HG03378 (cell line): ENCODE measurements around the gene OIT3.
"Not testable (repeated sequence)": the region's sequence is repeated elsewhere in the genome, so short reads cannot be mapped to it uniquely, and the experiment has no call there.

Experiments
- ATAC-seq: cut with Tn5 transposase; IDR thresholded peaks from one replicate; pipeline ENCODE4 v1.9.1; 2021; ENCODE audit warnings: mild to moderate bottlenecking, moderate library complexity; ENCODE audit not compliant: unreplicated experiment

Gene OIT3

GRCh38 chr10:72899545-72899944, 6.0 kb downstream of the OIT3 start:
- no peak for ATAC-seq

GRCh38 chr10:72903941-72904446, 10.5 kb downstream of the OIT3 start:
- not testable (repeated sequence) for ATAC-seq

GRCh38 chr10:72904806-72905205, 11.3 kb downstream of the OIT3 start:
- no peak for ATAC-seq

- ATAC-seq = no peak
These were observed 12.9 kb downstream of the OIT3 start for GRCh38 chr10:72906446-72906845.

- ATAC-seq = no peak
These were observed 17.2 kb downstream of the OIT3 start for GRCh38 chr10:72910705-72911104.

- no peak for ATAC-seq
These were observed 18.2 kb downstream of the OIT3 start for GRCh38 chr10:72911758-72912157.

- no peak for ATAC-seq
These were observed 19.2 kb downstream of the OIT3 start for GRCh38 chr10:72912736-72913135.

- ATAC-seq = no peak
These were observed 19.7 kb downstream of the OIT3 start for GRCh38 chr10:72913287-72913686.

GRCh38 chr10:72917201-72917600, 23.7 kb downstream of the OIT3 start:
- ATAC-seq = not testable (repeated sequence)

- not testable (repeated sequence) for ATAC-seq
These were observed 24.3 kb downstream of the OIT3 start for GRCh38 chr10:72917803-72918332.

GRCh38 chr10:72918352-72918751, 24.8 kb downstream of the OIT3 start:
- no peak for ATAC-seq

GRCh38 chr10:72921147-72921683, 27.7 kb downstream of the OIT3 start:
- not testable (repeated sequence) for ATAC-seq

- ATAC-seq = no peak
These were observed 30.8 kb downstream of the OIT3 start for GRCh38 chr10:72924351-72924750.

GRCh38 chr10:72925951-72926465, 32.5 kb downstream of the OIT3 start:
- no peak for ATAC-seq

- ATAC-seq = no peak
These were observed 33.9 kb downstream of the OIT3 start for GRCh38 chr10:72927485-72927884.

GRCh38 chr10:72928798-72929197, 35.3 kb downstream of the OIT3 start:
- ATAC-seq = no peak

GRCh38 chr10:72930276-72930675, 36.7 kb downstream of the OIT3 start:
- no peak for ATAC-seq

GRCh38 chr10:72932259-72933015, 38.9 kb downstream of the OIT3 start:
- no peak for ATAC-seq

GRCh38 chr10:72935361-72935760, 41.8 kb downstream of the OIT3 start:
- no peak for ATAC-seq

GRCh38 chr10:72943498-72944234, 50.1 kb downstream of the OIT3 start:
- no peak for ATAC-seq

GRCh38 chr10:72946963-72947362, 53.4 kb downstream of the OIT3 start:
- ATAC-seq = no peak
